Type B pancreatic cell (in vitro differentiated cells): ENCODE results near the gene CA14. TPM values are rescaled to one million over a fixed set of nuclear protein-coding genes. Genes with fewer than 3 reads are reported as not detected.
"Not testable (repeated sequence)": the region's sequence is repeated elsewhere in the genome, so short reads cannot be mapped to it uniquely, and the experiment has no call there.

Experiments used
- DNase-seq: peaks from one replicate; pipeline ENCODE4 v3.0.0; 2021; ENCODE audit warnings: mixed read lengths; ENCODE audit not compliant: unreplicated experiment; ENCODE audit errors: extremely low spot score
- H3K27ac Mint-ChIP-seq: 2 replicates; pipeline ENCODE4 v1.8.0; 2021; ENCODE audit warnings: mild to moderate bottlenecking, mixed read lengths
- H3K27me3 Mint-ChIP-seq: 2 replicates; pipeline ENCODE4 v1.8.0; 2021; ENCODE audit warnings: mixed read lengths
- H3K36me3 Mint-ChIP-seq: 2 replicates; pipeline ENCODE4 v1.8.0; 2021; ENCODE audit warnings: mixed read lengths
- H3K4me1 Mint-ChIP-seq: one replicate; pipeline ENCODE4 v1.8.0; 2021; ENCODE audit warnings: mixed read lengths; ENCODE audit not compliant: unreplicated experiment
- H3K4me3 Mint-ChIP-seq: 2 replicates; pipeline ENCODE4 v1.8.0; 2021; ENCODE audit warnings: mild to moderate bottlenecking, mixed read lengths
- H3K9me3 Mint-ChIP-seq: 2 replicates; pipeline ENCODE4 v1.8.0; 2021; ENCODE audit warnings: mixed read lengths
- total RNA-seq: library from RNA; stranded (reverse); gene quantifications from 2 replicates; pipeline ENCODE4 v1.2.1, GENCODE V29; 2021; ENCODE audit warnings: low replicate concordance
- TF ChIP-seq, protein P1 (sequence below): fragments of 200-600 bp; sonication (generic); conservative IDR thresholded peaks from 2 replicates; pipeline ENCODE4 v1.5.0; 2021; ENCODE audit warnings: antibody characterized with exemption, mild to moderate bottlenecking

CA14 gene
- total RNA-seq, 1 donor from 2014 or later: 42.9 TPM

DNA sequence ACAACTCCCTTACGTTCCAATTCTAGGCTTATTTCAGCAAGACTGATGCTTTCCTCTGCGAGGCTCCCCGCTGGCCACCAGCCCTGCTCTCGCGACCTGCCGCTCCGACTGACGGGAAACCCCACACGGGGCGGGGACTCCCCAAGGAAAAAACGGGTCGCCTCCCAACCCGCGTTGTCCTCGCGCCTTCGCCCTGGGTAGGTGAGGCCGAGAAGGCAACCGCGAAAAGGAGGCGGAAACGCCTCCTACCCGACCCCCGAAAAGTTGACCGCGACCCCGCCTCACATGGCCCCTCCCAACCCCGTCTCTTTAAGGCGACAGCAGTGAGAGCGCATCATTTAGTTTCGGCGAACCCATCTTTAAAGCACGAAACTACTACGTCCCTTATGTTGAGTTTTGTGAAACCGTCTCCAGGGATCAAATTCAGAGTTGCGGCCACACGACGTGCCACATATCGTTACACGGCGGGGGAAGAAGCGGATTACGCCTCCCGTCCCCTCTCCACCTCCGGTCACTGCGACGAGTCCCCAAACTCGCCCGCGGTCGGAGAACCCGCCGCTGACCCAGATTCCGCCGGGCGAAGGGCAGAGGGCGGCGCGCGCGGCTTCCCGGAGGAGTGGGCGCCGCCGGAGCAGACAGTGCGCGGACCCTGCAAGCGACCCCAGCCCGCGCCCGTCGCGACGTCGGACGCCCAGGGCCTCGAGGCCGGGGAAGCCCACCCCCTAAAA lies 22.8 kb upstream of the CA14 start:
- H3K4me3 Mint-ChIP-seq: no peak overlapping the region
- peaks cover 4% of the 10 kb centered on the region for H3K36me3 Mint-ChIP-seq
- H3K27ac Mint-ChIP-seq: peak overlapping the region; percentile 94
- TF ChIP-seq, protein P1, sequence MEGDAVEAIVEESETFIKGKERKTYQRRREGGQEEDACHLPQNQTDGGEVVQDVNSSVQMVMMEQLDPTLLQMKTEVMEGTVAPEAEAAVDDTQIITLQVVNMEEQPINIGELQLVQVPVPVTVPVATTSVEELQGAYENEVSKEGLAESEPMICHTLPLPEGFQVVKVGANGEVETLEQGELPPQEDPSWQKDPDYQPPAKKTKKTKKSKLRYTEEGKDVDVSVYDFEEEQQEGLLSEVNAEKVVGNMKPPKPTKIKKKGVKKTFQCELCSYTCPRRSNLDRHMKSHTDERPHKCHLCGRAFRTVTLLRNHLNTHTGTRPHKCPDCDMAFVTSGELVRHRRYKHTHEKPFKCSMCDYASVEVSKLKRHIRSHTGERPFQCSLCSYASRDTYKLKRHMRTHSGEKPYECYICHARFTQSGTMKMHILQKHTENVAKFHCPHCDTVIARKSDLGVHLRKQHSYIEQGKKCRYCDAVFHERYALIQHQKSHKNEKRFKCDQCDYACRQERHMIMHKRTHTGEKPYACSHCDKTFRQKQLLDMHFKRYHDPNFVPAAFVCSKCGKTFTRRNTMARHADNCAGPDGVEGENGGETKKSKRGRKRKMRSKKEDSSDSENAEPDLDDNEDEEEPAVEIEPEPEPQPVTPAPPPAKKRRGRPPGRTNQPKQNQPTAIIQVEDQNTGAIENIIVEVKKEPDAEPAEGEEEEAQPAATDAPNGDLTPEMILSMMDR: no peak
- H3K4me1 Mint-ChIP-seq: peaks cover 9% of the 10 kb centered on the region
- no peaks in the 10 kb centered on the region for H3K27me3 Mint-ChIP-seq
- peak; percentile 76 for DNase-seq
- no peaks in the 10 kb centered on the region for H3K9me3 Mint-ChIP-seq

DNA sequence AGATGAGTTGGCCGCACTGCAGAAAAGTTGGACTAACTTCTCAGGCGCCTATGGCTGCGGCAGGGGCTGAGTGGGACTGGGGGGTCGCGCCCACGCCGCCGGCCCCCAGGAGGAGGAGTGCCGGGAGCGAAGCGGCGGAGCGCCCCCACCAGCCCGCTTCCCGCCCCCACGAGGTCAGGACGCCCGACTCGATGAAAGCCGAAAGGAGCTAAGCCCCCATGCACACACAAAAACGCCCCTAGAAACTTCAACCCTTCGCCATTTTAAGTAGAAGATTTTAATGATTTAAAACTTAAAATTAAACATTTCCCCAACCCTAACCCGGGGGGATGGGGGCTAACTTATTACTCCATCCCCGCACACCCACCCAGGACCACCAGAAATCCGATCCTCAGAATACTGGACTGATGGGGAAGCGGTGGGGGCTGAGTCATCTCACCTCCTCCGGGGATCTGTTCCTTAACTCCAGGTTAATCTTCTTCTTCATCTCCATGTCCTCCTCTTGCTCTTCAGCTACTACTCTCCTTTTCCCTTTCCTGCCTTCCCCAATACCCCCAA lies 22.2 kb upstream of the CA14 start:
- H3K36me3 Mint-ChIP-seq: peaks cover 4% of the 10 kb centered on the region
- no peak overlapping the region for H3K4me3 Mint-ChIP-seq
- H3K4me1 Mint-ChIP-seq: peaks cover 9% of the 10 kb centered on the region
- no peaks in the 10 kb centered on the region for H3K27me3 Mint-ChIP-seq
- DNase-seq: peak; percentile 27
- H3K27ac Mint-ChIP-seq: no peak overlapping the region
- TF ChIP-seq, protein P1: no peak
- H3K9me3 Mint-ChIP-seq: no peaks in the 10 kb centered on the region

DNA sequence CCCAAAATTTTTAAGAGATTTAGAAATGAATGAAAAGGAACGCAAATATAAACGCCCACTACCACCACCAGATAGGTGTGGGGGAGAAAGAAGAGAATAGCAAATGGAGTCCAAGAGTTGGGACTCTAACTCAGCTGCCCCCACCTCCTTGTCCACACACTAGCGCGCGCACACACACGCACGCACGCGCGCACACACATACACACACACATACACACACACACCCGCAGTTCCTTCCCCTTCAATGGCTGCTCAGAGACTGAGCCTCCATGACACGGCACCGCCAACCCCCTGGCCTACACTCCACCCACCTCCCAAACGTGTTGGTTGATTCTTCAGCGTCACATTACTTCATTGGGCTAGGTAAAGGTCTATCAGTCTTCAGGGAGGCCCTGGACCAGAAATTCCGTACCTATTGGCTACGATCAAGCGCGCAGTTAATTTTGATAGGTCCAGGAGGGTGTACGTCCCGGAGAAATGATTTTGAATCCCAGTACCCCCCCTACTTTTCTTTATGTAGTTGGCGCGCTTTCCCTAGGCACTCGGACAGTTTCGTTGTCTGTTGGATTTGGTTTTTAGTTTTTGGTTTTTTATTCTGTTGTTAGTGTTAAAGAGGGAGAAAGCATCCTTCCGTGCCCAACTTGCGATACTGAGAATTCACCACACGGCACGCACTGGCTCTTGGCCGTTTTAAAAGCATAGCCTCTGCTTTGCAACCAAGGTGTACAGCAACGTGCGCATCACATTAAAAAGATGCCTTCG lies 21.5 kb upstream of the CA14 start, which contains the start of gene ANP32E:
Gene ANP32E (minus strand): TSS at position 261 of the 762 bp plus-strand sequence. CDS start 326 bp downstream, outside the sequence.
- no peaks in the 10 kb centered on the region for H3K9me3 Mint-ChIP-seq
- no peak within 1 kb of the TSS for H3K4me3 Mint-ChIP-seq
- H3K36me3 Mint-ChIP-seq: peaks cover under 1% of the 10 kb centered on the region
- H3K27me3 Mint-ChIP-seq: no peaks in the 10 kb centered on the region
- TF ChIP-seq, protein P1: peak; percentile 57
- peak; percentile 94 for DNase-seq
- peaks cover 9% of the 10 kb centered on the region for H3K4me1 Mint-ChIP-seq
- peak within 1 kb of the TSS; percentile 94 for H3K27ac Mint-ChIP-seq

DNA sequence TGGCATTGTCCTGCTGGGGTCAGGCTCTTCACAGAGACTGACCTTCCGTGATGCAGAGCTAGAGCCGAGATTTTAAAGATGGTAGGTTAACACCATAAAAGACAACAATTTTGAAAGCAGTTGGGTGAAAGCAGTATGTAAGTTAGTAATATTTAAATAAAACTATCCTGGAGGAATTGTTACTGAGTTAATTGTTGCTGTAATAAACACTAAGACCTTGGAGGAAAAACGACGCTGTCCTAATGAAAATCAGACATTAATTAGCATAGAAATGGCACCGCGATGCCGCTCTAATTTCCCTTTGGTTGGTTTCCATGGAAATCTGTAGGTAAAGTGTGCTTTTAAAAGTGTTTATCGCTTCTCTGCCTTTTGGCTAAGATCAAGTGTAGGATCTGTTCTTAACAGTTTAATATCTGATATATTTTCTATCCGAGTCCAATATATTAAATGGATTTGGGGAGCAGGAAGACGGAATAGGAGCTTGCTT lies 20.9 kb upstream of the CA14 start:
- no peak for DNase-seq
- H3K36me3 Mint-ChIP-seq: no peaks in the 10 kb centered on the region
- H3K4me1 Mint-ChIP-seq: peaks cover 9% of the 10 kb centered on the region
- no peaks in the 10 kb centered on the region for H3K27me3 Mint-ChIP-seq
- TF ChIP-seq, protein P1: peak; percentile 26
- no peak overlapping the region for H3K27ac Mint-ChIP-seq
- H3K4me3 Mint-ChIP-seq: no peak overlapping the region
- H3K9me3 Mint-ChIP-seq: no peaks in the 10 kb centered on the region

DNA sequence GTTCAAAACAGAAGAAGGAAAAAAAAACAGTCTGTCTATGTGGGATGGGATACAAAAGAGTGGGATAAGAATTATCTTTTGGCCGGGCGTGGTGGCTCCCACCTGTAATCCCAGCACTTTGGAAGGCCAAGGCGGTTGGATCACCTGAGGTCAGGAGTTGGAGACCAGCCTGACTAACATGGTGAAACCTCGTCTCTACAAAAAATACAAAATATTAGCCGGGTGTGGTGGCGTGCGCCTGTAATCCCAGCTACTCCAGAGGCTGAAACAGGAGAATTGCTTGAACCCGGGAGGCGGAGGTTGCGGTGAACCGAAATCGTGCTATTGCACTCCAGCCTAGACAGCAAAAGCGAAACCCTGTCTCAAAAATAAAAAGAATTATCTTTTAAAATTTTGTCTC lies 20.4 kb upstream of the CA14 start:
- H3K4me3 Mint-ChIP-seq, H3K9me3 Mint-ChIP-seq, DNase-seq, H3K4me1 Mint-ChIP-seq, H3K27me3 Mint-ChIP-seq, H3K36me3 Mint-ChIP-seq, H3K27ac Mint-ChIP-seq: not testable (repeated sequence)
